Mesenchymal stem cell (in vitro differentiated cells and primary cell): Measurements from ENCODE around the gene GTF3C5. TPM values are rescaled to one million over a fixed set of nuclear protein-coding genes. Genes with fewer than 3 reads are reported as not detected.

Experiments
- DNase-seq: peaks from one replicate; pipeline ENCODE4 v3.0.0-alpha.2; 2013
- H2AFZ ChIP-seq: one replicate; pipeline ENCODE4 v1.6.1; 2013; ENCODE audit warnings: low read depth, mild to moderate bottlenecking, control low read depth, inconsistent platforms, low read length, moderate library complexity
- H2AK5ac ChIP-seq: 2 replicates; pipeline ENCODE4 v1.6.1; 2013; ENCODE audit warnings: low read length, moderate library complexity, mild to moderate bottlenecking, inconsistent platforms; ENCODE audit not compliant: severe bottlenecking
- H2BK120ac ChIP-seq: one replicate; pipeline ENCODE4 v1.6.1; 2013; ENCODE audit warnings: low read depth, mild to moderate bottlenecking, inconsistent platforms, low read length, moderate library complexity
- H2BK12ac ChIP-seq, 2 experiments: one replicate each; pipeline ENCODE4 v1.6.1; 2013; ENCODE audit warnings: inconsistent platforms in 2 of 2, low read length in 2 of 2, mild to moderate bottlenecking in 2 of 2, moderate library complexity in 2 of 2, control low read depth in 1 of 2
- H2BK15ac ChIP-seq: one replicate; pipeline ENCODE4 v1.6.1; 2013; ENCODE audit warnings: mild to moderate bottlenecking, low read depth, inconsistent platforms; ENCODE audit not compliant: poor library complexity, severe bottlenecking
- H2BK5ac ChIP-seq: 2 replicates; pipeline ENCODE4 v1.6.1; 2013; ENCODE audit warnings: low read depth, mild to moderate bottlenecking, low read length, control low read depth, inconsistent platforms; ENCODE audit not compliant: poor library complexity, severe bottlenecking
- H3K14ac ChIP-seq, 2 experiments: one replicate each; pipeline ENCODE4 v1.6.1; 2013; ENCODE audit warnings: inconsistent platforms in 2 of 2, low read length in 2 of 2, control low read depth in 1 of 2, mild to moderate bottlenecking in 1 of 2, moderate library complexity in 1 of 2
- H3K18ac ChIP-seq, 2 experiments: one replicate each; pipeline ENCODE4 v1.6.1; 2013; ENCODE audit warnings: inconsistent platforms in 2 of 2, low read length in 2 of 2, control low read depth in 1 of 2, low read depth in 1 of 2, mild to moderate bottlenecking in 1 of 2
- H3K23ac ChIP-seq, 2 experiments: one replicate each; pipeline ENCODE4 v1.6.1; 2013; ENCODE audit warnings: inconsistent platforms in 2 of 2, low read length in 2 of 2, mild to moderate bottlenecking in 2 of 2, moderate library complexity in 2 of 2, control low read depth in 1 of 2
- H3K27ac ChIP-seq: 2 replicates; pipeline ENCODE4 v1.5.1; 2013; ENCODE audit warnings: mild to moderate bottlenecking, moderate library complexity, low read length, control low read depth, inconsistent platforms; ENCODE audit not compliant: poor library complexity, severe bottlenecking
- H3K27me3 ChIP-seq, 2 experiments: 2 replicates each; pipeline versions ENCODE4 v1.6.1 to v1.7.0; 2013; ENCODE audit warnings: low read length in 2 of 2, mild to moderate bottlenecking in 2 of 2, moderate library complexity in 2 of 2, control low read depth in 1 of 2, inconsistent platforms in 1 of 2; ENCODE audit not compliant: control insufficient read depth in 1 of 2, insufficient read depth in 1 of 2
- H3K36me3 ChIP-seq, 2 experiments: 2 replicates each; pipeline versions ENCODE4 v1.6.1 to v1.7.0; 2013; ENCODE audit warnings: low read length in 2 of 2, control low read depth in 1 of 2, inconsistent platforms in 1 of 2, low read depth in 1 of 2, mild to moderate bottlenecking in 1 of 2; ENCODE audit not compliant: insufficient read depth in 2 of 2, control insufficient read depth in 1 of 2
- H3K4ac ChIP-seq, 2 experiments: one replicate each; pipeline ENCODE4 v1.6.1; 2013; ENCODE audit warnings: inconsistent platforms in 2 of 2, low read length in 2 of 2, mild to moderate bottlenecking in 2 of 2, moderate library complexity in 2 of 2, control low read depth in 1 of 2, low read depth in 1 of 2
- H3K4me1 ChIP-seq: 2 replicates; pipeline ENCODE4 v1.6.1; 2013; ENCODE audit warnings: low read depth, low read length, control low read depth; ENCODE audit not compliant: control insufficient read depth, insufficient read depth
- H3K4me2 ChIP-seq: 2 replicates; pipeline ENCODE4 v1.6.1; 2013; ENCODE audit warnings: low read length, mild to moderate bottlenecking, inconsistent platforms; ENCODE audit not compliant: poor library complexity, severe bottlenecking
- H3K4me3 ChIP-seq, 2 experiments: 2 replicates each; pipeline versions ENCODE4 v1.5.1 to v1.7.0; 2013; ENCODE audit warnings: low read length in 2 of 2, mild to moderate bottlenecking in 2 of 2, control low read depth in 1 of 2, low read depth in 1 of 2; ENCODE audit not compliant: insufficient read depth in 1 of 2
- H3K79me1 ChIP-seq: replicated peaks from 2 replicates; pipeline ENCODE4 v1.6.1; 2013; ENCODE audit warnings: mild to moderate bottlenecking, control low read depth, low read length, inconsistent platforms; ENCODE audit not compliant: poor library complexity, severe bottlenecking
- H3K9ac ChIP-seq: 2 replicates; pipeline ENCODE4 v1.7.0; 2013; ENCODE audit warnings: mild to moderate bottlenecking, low read length, moderate library complexity
- H3K9me3 ChIP-seq: 2 replicates; pipeline ENCODE4 v1.7.0; 2013; ENCODE audit warnings: mild to moderate bottlenecking, low read length; ENCODE audit not compliant: control insufficient read depth
- H4K8ac ChIP-seq: one replicate; pipeline ENCODE4 v1.6.1; 2013; ENCODE audit warnings: inconsistent platforms, mild to moderate bottlenecking, low read length, moderate library complexity
- H4K91ac ChIP-seq: one replicate; pipeline ENCODE4 v1.6.1; 2013; ENCODE audit warnings: mild to moderate bottlenecking, low read length, inconsistent platforms
- WGBS: methylation state at CpG from one replicate; pipeline ENCODE4 v1.1.7; 2013; ENCODE audit warnings: mixed read lengths; 5-methylcytosine and 5-hydroxymethylcytosine counted together
- polyA plus RNA-seq, 2 experiments: library from polyadenylated mRNA; stranded (reverse); fragments of 200-250 nt; gene quantifications; one replicate each; pipeline ENCODE4 v1.2.3, GENCODE V29; 2013

GTF3C5 gene, protein sequence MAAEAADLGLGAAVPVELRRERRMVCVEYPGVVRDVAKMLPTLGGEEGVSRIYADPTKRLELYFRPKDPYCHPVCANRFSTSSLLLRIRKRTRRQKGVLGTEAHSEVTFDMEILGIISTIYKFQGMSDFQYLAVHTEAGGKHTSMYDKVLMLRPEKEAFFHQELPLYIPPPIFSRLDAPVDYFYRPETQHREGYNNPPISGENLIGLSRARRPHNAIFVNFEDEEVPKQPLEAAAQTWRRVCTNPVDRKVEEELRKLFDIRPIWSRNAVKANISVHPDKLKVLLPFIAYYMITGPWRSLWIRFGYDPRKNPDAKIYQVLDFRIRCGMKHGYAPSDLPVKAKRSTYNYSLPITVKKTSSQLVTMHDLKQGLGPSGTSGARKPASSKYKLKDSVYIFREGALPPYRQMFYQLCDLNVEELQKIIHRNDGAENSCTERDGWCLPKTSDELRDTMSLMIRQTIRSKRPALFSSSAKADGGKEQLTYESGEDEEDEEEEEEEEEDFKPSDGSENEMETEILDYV
- polyA plus RNA-seq (2013, experiment 1 of 2): 31.5 TPM
- 30.0 TPM for polyA plus RNA-seq (2013, experiment 2 of 2)

DNA sequence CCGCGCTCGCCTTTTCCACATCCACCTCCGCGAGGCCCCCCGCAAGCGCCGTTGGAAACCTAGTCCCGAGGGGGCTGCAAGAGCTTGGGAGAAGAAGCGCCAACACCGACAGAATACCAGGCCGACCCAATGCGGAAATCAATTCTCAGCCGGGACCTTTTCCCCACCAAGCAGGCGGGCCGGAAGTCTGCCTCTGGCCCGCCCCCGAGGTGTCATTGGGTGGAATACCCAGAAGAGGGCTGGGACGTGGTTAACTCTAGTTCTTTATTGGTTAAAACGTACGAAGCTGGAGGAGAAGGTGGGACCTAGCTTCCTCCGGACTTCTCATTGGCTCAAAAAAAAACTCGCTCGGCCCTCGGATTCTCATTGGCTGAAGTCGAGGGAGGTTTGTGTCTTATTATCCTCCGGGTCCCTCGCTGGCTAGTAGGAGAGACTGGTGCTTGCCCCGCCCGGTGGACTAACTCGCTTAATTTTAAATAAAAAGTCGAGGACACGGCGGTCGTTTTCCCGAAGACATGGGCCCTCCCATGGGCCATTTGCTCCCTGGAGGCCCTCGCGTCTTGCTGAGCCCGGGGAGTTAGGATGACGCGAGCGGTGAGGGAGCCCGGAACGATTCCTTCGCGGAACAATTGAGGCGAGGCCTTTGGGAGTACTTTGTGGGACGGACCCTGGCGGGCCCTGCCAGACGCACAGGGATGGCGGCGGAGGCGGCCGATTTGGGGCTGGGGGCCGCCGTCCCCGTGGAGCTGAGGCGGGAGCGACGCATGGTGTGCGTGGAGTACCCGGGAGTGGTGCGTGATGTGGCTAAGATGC, at the start of gene GTF3C5:
TSS of gene GTF3C5 (plus strand) at position 681 of the 813 bp plus-strand sequence. CDS start at position 696, 15 bp downstream.
- peak; percentile 100 for DNase-seq
- WGBS: under 1% methylated on average over 59 of the region's 63 CpGs
- peaks cover 10% of the 10 kb centered on the region for H3K4me1 ChIP-seq

DNA sequence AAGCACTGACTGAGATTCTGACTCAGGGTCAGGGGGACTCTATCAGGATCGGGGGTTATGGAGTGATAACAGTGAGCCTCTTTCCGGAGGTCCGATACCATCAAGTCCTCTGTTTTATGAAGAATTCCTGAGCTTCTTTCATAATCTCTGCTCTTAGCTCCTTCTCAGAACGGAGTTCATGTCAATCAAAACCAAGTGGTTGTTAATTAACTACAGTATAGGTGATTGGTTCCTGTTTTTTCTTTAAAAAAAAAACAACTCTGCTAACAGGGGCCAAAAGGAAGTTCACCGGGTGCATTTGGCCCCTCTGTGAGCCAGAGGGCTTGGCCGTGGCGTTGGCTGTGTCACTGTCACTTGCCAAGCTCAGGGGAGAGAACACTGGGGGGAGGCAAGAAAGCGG, 48.3 kb upstream of the GTF3C5 start:
- H2AK5ac ChIP-seq: no peak overlapping the region
- no peak overlapping the region for H3K14ac ChIP-seq
- no peaks in the 10 kb centered on the region for H3K9me3 ChIP-seq
- H3K23ac ChIP-seq: no peak overlapping the region
- no peak overlapping the region for H4K91ac ChIP-seq
- H2BK12ac ChIP-seq: no peak overlapping the region
- WGBS: 94% methylated on average over 7 of the region's 8 CpGs
- H3K4me2 ChIP-seq: no peak overlapping the region
- H3K27me3 ChIP-seq: peaks cover 82 to 83% of the 10 kb centered on the region in 2 experiments
- H3K36me3 ChIP-seq: no peaks in the 10 kb centered on the region
- no peak overlapping the region for H2BK5ac ChIP-seq
- no peak overlapping the region for H2BK15ac ChIP-seq
- no peak overlapping the region for H3K27ac ChIP-seq
- no peak overlapping the region for H3K18ac ChIP-seq
- no peak overlapping the region for H4K8ac ChIP-seq
- no peaks in the 10 kb centered on the region for H3K79me1 ChIP-seq
- no peak overlapping the region for H2AFZ ChIP-seq
- H3K9ac ChIP-seq: no peak overlapping the region
- H3K4me3 ChIP-seq: no peak overlapping the region
- H3K4me1 ChIP-seq: peaks cover 9% of the 10 kb centered on the region
- no peak overlapping the region for H3K4ac ChIP-seq
- H2BK120ac ChIP-seq: no peak overlapping the region
- DNase-seq: no peak

More for the DNA sequence above, at the start of gene GTF3C5:
- H3K18ac ChIP-seq: peak within 1 kb of the TSS; percentile 50 to 76
- H4K91ac ChIP-seq: peak within 1 kb of the TSS; percentile 40
- peak within 1 kb of the TSS; percentile 93 for H3K4me2 ChIP-seq
- peak within 1 kb of the TSS; percentile 86 to 89 for H3K4ac ChIP-seq
- peak within 1 kb of the TSS; percentile 99 for H3K9ac ChIP-seq
- H2BK120ac ChIP-seq: peak within 1 kb of the TSS; percentile 78
- H3K9me3 ChIP-seq: no peaks in the 10 kb centered on the region
- H3K14ac ChIP-seq: peak within 1 kb of the TSS in 1 of 2 experiments; percentile 0
- H3K23ac ChIP-seq: no peak within 1 kb of the TSS
- H3K27ac ChIP-seq: peak within 1 kb of the TSS; percentile 94
- H2BK5ac ChIP-seq: peak within 1 kb of the TSS; percentile 69
- no peak within 1 kb of the TSS for H2BK12ac ChIP-seq
- H3K79me1 ChIP-seq: peaks cover 19% of the 10 kb centered on the region
- peaks cover 0 to 4% of the 10 kb centered on the region in 2 experiments for H3K27me3 ChIP-seq
- H2BK15ac ChIP-seq: no peak within 1 kb of the TSS
- H4K8ac ChIP-seq: peak within 1 kb of the TSS; percentile 89
- H3K36me3 ChIP-seq: peaks cover 0 to 7% of the 10 kb centered on the region in 2 experiments
- peak within 1 kb of the TSS; percentile 90 to 98 for H3K4me3 ChIP-seq
- peak within 1 kb of the TSS; percentile 89 for H2AFZ ChIP-seq
- H2AK5ac ChIP-seq: peak within 1 kb of the TSS; percentile 22

DNA sequence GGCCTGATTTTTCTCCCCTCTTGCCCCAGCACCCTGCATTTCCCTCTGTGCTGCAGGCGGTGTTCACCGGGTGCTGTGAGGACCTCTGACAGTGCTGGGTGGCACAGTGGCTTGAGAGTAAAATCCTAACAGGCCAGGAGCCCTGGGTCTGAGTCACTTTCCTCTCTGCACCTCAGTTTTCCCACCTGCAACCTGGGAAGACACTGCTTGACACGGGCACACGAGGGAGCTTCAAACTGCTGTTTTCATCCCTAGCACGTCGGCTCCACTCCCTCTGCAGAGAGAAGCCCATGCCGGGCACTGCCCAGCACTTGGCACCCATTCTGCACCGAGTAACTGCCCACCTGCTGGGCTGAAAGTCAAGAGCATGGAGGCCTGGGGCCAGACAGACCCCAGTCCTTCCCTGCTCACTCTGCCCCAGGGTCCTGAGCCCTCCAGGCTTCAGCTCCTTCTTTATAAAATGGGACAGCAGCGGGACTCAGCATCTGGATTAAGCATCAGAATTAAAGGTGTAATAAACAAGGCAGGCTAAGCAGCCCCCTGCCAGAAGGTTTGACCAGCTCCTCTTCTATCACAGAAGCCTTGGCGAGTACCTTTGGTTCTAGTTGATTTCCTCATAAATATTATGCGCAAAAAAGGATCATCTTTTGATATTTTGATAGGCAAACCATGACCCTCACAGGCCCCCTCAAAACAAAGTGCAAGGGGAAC, 47.2 kb upstream of the GTF3C5 start:
- Histone ChIP-seq H3K79me1 (no peaks in the 10 kb centered on the region), H3K36me3 (no peaks in the 10 kb centered on the region), H3K18ac (no peak overlapping the region), H4K91ac (no peak overlapping the region), H3K9ac (no peak overlapping the region), H2BK5ac (no peak overlapping the region), H3K27ac (no peak overlapping the region), H3K4me2 (no peak overlapping the region), H3K4me3 (no peak overlapping the region), H2AK5ac (no peak overlapping the region), H3K4me1 (peaks cover 5% of the 10 kb centered on the region), H3K14ac (no peak overlapping the region), H3K23ac (no peak overlapping the region), H2BK15ac (no peak overlapping the region), H2BK120ac (no peak overlapping the region), H3K9me3 (no peaks in the 10 kb centered on the region), H3K27me3 (peaks cover 81 to 85% of the 10 kb centered on the region in 2 experiments), H3K4ac (no peak overlapping the region), H2AFZ (no peak overlapping the region), H4K8ac (no peak overlapping the region), H2BK12ac (no peak overlapping the region)
- no peak for DNase-seq
- 89% methylated on average over 11 of the region's 11 CpGs for WGBS
